CD4-positive, alpha-beta T cell treated with Interleukin-17A for 1 hour (primary cell): ENCODE measurements around the gene POLR1A.
A peak's percentile ranks its signal among the peaks of the same experiment; 100 is the strongest.

Experiments used
- DNase-seq: peaks from one replicate; pipeline ENCODE4 v3.0.0-alpha.2; 2020

The POLR1A gene

DNA sequence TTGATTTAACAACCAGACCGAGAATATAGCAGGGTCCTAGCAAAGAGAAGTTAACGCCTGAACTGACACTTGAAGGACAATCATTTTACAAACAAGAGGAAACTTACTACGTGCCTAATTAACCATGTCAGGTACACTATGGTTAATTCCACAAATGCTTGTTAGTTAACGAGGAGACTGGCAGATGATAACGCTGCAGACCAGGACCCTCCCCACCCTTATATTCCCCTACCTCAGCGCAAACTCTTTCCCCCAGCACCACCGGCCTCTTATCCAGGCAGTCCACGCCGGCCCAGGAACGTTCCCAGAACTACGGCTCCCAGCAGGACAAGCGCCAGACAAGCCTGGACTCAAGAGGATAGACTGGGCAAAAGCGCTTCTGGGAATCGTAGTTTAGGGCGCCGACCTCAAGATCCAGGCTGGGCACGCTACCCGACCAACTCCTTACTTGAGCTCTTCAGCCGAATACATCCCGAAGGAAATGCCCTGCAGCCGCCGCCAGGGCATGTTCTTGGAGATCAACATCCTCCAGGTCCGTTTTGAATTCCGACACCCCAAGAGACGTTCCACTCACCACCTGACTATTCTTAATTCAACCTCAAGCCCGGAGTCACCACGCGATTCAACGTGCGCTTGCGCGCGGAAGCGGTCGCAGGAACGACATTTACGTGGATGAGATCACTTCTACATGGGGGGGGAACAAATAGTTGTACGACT lies at the start of gene POLR1A:
POLR1A (minus strand) TSS at position 635 of the 717 bp plus-strand sequence; CDS start at position 525, 110 bp downstream.
- DNase-seq: peak; percentile 88

DNA sequence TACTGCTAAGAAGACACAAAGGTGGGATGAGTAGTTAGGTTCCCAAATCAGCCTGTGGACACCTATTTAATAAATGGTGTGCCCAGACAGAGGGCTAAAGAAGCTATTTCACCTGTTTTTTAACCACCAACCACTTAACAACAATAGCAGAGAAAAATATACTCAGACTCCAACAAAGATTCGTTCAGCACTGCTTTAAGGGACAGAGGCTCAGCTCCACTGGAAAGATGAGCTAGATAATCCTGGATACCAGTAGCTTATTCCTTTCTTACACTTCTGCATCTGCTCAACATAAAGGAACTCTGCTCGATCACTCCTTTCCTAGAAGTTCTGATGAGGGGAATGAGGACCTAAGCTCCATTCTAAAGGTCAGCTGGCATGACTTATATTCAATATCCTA lies 44.8 kb upstream of the POLR1A start:
- no peak for DNase-seq

DNA sequence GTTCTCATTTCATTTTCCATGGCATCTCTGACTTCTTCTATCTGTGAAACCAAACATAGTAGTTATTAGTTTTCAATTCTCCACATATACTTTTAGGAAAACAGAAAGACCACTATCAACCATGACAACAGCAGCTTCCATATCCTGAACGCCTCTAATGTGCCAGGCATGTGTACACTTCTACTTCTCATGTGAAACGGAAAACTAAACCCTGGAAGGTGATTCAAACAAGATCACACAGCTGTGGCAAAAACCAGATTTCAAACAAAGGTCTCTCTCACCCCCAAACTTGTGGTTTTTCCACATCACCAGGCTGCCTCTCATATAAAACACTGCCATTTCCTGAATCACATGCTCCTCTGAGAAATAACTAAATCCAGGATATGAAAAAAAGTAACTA lies 42.1 kb upstream of the POLR1A start:
- no peak for DNase-seq

DNA sequence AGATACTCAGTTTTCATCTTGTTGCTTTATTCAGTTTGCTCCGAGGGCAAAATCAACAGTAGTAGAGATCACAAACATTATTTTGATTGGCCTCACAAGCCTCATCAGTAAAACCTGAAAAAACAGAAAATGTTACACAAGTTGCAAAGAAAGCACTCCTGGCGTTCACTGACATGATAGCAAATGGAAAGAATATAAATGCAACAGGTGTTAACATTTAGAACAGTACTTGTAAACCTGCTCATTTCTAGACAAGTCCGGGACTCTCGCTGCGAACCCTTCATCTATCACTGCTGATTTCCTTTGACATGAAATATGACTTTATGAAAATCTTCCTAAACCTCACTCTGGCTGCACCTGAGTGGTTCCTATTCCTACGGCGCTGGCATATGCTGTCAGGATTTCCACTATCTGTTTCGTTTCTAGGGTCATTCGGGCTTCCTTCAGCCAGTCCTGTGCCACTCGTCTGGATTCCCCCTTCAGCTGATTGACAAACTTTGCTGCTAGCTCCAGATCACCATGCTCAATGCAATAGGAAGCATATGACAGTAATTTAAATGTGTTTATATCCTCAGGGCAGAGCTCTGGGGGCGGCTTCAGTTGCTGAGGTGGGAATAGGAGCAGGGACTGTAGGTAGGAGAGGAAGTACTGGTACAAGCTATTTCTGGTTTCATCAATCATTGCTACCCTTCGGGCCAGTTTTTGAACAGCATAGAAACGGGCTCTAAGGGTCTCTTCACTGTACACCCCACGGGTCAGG lies 38.4 kb upstream of the POLR1A start:
- no peak for DNase-seq

DNA sequence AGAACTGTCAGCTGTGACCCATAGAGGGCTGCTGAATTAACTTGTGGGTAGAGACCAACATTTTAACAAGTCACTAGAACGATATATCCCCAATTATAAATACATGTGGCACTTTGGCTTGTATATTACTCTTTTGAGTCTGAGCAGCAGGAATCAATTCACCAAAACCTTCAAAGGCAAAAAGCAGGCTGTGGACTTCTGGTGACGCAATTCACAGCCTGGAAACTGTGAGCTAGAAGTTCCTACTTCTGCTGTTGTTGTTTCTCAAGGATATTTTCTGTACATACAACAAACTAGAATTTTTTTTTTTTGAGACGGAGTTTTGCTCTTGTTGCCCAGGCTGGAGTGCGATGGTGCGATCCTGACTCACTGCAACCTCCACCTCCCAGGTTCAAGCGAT lies 37.6 kb upstream of the POLR1A start:
- no peak for DNase-seq

DNA sequence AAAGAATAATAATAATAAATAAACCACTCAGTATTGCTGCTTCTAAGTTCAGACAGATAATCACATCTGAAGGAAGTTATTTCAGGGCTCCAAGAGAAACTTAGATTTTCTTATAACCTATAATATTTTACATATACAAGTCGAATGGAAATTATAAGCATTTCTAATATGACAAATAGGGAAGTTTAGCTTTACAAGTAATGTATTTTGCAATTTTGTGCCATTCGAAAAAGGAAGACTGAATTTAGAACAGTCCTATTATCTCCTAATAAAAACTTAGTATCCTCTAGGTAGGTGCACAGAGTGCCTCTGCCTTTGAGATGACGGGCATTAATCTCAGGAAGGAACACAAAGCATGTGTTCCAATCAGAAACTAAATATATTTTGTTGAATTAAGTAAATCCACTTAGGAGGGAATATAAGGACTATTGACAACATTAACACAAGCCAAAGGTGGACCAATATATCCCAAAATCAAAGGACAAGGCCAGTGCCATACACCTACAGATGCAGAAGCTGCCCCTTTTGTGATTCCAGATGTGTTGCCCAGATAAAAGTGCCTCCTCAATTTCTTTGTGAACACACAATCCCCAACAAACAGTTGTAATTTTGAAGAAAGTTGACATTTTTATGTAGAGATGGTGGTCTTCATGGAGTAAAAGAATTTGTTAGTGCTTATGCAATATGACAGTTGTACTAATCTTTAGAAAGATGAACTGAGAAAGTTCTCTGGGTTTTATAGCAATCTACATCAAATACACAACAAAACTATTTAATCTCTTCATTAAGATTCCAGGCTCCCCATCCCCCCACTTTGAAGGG lies 37.0 kb upstream of the POLR1A start:
- no peak for DNase-seq

DNA sequence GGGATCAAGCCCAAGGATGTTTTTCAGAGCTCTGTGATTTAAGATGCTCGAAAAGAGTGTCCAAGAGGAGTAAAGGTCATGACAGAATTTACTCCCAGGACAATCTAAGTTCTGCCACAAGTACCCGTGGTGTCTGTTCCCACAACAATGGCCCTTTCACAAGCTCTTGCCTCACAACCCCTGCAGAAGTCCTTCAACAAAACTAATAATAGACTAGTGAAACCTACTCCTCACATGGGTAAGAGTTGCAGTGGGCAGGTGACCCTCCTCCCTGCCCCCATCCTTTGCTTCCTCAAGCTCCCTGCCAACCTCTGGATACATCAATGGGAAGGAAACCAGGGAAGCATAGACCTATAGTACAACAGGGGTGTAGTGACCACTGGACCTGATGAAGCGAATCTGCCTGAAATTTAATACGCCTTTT lies 35.3 kb upstream of the POLR1A start:
- no peak for DNase-seq

DNA sequence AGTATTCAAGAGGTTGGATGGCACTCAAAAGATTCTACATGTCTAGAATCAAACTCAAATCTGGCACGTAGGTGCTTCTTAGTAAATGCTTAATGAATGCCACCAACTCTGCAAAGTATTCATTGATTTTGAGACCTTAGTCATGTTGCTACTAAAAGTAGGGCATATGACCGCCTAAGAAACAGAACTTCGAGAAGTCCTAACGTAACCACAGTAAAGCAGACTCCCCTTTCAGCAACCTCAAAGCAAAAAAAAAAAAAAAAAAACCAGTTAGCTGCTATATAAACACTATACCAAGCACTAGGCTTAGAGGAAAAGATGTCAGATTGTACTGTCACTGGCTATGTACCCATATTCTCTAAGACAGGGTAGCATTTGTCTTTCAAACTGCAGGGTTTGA lies 34.3 kb upstream of the POLR1A start:
- no peak for DNase-seq

DNA sequence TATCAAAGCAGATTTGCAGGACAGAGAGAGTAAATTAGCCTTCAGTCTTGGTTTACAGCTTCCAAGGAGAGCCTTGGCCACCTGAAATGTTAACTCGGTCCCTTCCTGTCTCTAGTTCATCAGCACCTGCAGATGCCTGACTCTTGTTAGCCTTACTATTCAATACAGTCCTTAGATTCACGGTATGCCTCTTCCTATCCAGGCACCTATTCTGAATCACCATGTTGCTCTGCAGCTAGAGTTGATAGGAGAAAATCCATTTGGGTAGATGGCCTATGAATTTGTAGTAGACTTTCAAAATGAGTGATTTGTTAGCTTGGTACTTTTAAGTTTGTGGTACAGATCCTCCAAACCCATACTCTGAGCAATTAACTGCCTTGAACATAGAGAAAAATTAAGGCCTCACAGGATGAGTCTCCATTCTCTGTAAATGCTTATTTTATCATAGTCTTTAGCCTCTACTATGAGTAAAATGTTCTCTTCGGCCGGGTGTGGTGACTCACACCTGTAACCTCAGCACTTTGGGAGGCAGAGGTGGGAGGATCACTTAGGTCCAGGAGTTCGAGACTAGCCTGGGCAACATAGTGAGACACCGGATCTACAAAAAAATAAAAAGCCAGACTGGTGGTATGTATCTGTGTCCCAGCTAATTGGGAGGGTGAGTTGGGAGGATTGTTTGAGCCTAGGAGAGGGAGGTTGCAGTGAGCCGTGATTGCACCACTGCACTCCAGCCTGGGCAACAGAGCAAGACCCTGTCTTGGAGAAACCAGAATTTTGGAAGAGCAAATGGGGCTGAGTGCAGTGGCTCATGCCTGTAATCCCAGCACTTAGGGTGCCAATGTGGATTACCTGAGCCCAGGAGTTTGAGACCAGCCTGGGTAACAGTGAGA lies 33.3 kb upstream of the POLR1A start:
- DNase-seq: no peak

DNA sequence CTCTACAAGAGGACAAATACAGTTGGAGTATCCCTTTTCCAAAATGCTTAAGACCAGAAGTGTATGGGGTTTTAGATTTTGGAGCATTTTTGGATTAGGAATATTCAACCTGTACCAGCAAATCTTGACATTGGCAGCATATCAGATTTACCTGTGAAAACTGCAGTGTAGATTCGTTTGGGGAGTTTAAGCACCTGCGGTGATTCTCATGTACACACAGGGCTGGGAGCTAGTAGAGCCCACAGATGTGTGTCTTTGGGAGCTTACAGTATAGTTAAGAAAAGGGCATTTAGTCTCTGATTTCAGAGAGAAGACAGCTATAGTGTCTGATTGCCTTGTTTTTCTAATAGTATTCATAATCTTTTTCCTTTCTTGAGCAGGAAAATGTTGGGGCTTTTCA lies 30.5 kb upstream of the POLR1A start:
- no peak for DNase-seq

DNA sequence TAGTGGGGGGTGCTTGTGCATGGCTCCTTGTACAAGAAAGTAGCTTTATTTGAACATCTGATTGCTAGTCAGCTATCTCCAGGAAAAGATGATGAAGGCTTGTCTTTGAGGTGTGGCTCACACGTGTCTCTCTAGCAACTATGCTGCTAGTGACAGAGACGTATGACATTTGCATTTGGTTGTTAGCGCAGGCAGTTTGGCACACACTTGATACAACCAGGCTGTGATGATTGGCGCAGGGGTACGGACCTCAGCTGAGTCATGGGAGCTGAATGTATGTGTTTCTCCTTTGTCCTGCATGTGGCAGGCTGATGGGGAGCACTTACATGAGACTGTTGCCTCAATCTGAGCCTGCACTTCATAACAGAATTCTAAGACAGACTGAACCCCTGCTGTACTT lies 30.0 kb upstream of the POLR1A start:
- DNase-seq: no peak

DNA sequence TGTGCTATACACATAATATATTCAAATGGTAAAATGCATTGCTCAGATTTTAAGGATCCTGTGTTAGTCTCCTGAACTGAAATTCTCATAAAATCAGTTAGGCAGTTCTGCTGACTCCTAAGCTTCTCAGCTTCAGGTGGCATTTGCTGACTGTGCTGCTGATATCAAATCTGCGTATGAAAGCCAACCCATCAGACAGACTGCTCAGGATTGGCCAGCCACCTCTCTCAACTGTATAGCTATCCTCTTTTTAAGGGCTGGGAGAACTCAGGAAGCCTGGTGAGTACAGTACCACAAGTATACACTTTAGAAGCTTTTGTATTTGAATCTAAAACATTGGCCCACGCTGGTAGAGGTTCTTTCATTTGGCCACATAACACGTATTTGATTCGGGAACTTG lies 29.0 kb upstream of the POLR1A start:
- no peak for DNase-seq

DNA sequence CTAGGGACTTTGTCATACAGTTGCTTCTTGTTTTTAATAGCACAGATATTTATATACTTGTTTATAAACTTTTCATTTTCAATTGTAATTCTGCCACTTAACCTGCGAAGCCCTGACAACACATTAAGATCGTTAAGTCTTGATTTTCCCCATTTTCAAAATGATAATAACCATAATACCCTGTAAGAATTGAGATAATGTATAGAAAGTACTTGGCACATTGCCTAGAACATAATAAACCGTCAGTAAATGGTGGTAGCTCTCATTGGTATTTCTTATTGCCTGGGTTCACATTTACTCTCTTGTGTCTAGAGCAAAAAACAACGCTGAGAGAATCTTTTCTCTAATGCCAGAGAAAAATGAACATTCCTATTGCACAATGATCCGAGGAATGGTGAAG lies 19.0 kb upstream of the POLR1A start:
- no peak for DNase-seq

DNA sequence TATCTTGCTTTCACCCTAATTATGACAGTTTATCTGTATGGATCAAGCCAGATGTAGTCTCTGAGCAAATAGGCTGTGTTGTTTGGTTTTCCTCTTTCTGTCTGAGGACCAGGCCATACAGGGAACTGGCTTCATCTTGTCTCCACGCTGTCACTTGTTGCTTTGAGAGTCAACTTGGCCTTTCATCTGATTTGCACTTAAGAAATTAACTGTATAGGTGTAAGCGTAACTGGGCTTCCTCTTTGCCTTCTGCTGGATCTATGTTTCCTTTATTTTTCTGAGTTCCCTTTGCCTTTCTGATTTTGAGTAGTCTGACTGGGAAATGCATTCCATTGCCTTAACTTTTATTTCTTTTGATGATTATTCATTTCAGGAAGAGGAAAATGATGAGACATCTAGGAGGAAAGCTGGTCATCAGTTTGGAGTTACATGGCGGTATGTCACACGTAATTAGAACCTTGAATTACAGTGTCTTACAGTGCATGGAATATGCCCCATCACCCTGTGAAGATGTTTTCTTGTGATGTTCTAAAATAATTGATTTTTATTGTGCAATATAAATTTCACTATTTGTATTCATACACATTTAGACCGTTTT lies 17.7 kb upstream of the POLR1A start:
- no peak for DNase-seq

DNA sequence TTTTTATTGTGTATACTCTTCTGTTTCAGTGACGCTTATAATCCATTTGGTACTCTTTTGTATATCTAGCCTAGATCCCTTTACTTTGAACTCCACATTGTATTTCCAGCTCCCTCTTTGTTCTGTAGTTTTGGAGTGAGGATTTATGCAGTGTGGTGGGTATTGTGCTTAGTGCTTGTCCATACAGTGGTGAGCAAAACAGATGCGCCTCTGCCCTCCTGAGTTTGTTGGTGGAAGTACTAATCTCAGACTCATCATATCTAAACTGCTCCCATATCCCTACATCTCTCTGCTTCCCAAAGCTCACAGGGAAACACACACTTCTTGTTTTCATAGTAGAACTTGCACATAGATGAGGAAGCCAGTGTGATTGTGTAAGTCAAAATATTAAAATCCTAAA lies 12.4 kb upstream of the POLR1A start:
- DNase-seq: no peak

DNA sequence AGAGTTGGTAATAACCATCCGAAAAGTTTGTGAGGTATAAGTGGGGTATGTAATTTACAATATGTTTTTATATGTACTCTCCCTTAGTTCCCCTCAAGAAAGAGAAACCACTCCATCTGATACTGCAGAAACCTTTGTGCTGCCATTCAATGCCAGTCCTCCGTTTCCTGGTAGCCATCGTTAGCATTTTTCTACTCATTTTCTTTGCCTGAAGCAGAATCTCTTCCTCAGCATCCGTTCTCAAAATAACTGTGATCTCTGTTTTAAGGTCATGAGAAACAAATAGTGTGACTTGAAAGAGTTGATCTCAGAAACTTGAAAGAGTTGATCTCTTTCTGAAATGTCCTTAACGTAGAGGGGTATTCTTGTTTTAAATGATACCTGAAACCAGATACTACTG lies 1.3 kb upstream of the POLR1A start:
- DNase-seq: no peak

DNA sequence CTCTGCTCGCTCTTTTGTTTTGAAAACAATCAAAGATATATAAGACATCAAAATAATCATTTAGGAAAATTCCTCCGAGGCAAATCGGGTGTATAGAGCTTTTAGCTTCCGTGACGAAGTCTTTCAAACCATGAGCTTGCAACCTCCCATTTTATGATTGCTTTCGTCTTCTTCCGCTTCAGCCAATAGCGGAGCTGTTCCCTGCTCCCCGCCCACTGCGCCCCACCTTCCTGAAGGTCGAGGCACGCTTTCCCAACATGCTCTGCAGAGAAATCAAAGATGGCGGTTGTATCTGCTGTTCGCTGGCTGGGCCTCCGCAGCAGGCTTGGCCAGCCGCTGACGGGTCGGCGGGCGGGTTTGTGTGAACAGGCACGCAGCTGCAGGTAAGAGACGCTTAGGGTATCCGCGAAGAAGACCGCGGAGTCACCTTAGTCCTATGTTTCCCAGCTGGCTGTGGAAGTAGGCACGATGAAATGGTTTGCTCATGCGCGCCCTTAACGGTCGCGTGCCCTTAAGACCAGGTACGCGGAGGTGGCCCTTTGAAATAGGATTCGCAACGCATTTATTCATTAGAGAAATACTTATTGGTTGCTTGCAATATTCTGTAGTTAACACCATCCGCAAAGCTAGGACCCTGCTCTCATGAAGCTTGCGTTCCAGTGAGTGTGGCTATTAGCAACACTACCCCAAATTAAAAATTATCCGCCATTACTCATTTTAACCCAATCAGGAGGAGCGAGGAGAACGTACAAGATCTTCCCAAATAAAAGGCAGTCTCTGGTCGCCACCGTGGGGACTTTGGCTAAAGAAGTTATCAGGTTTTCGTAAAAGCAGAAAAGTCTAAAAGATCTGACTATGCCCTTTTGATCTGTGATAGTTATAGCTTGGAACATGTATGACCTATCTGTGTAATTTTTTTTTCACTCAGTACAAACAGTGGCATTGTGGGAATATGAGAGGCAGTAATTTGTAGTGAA lies 571 bp upstream of the POLR1A start, which contains the start of gene PTCD3:
PTCD3 (plus strand) TSS at position 267 of the 977 bp plus-strand sequence; CDS start at position 280, 13 bp downstream.
- DNase-seq: peak; percentile 95

DNA sequence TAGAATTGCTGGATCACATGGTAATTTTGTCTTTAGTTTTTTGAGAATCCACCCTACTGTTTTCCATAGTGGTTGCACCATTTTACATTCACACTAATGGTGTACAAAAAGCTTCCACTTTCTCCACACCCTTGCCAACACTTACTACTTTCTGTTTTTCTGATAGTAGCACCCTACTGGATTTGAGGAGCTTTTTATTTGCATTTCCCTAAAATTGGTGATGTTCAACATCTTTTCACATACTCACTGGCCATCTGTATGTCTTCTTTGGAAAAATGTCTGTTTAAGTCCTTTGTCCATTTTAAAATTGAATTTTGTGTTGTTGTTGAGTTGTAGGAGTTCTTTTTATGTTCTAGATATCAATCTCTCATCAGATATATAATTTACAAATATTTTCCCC lies 3.5 kb downstream of the POLR1A start:
- DNase-seq: no peak

DNA sequence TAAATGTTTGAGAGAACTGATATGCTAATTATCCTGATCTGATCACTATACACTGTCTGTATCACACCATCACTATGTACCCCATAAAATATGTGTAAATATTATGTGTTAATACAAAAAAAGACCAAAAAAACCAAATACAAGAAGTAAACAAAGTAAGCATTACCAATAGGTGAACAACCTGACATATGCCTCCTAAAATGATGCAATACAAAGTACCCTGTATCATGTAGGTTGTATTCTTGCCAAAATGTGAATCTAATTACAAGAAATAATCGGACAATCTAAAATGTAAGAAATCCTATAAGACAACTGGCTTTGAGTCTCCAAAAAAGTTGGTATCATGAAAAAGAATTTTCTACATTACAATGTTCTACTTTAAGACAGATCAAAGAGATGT lies 7.8 kb downstream of the POLR1A start:
- no peak for DNase-seq

DNA sequence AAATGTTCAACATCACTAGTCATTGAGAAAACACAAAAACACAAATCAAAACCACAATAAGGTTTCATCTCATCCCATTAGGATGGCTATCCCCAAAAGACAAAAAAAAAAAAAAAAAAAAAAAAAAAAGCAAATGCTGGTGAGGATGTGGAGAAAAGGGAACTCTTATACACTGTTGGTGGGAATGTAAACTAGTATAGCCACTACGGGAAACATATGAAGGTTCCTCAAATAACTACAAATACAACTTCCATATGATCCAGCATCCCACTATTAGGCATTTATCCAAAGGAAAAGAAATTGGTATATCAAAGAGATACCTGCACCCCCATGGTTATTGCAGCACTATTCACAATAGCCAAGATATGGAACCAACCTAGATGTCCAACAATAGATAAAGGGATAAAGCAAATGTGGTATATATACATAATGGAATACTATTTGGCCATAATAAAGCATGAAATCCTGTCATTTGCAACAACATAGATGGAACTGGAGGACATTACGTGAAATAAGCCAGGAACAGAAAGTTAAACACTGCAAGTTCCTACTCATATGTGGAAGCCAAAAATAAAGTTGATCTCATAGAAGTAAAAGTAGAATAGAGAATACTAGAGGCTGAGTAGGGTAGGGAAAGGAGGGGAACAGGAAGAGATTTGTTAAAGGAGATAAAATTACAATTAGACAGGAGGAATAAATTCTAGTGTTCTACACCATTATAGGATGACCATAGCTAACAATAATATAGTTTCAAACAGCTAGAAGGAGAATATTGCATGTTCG lies 8.4 kb downstream of the POLR1A start:
- DNase-seq: no peak
